ENCODE data around the gene RCN2. TPM values are rescaled to one million over a fixed set of nuclear protein-coding genes. Genes with fewer than 3 reads are reported as not detected.

Gene RCN2
- total and polyA plus RNA-seq, 2 of the 13 experiments (the other 11 are each of a cell fraction or from before 2014, with no cell fraction given), result 84.4 to 89.0 TPM

DNA sequence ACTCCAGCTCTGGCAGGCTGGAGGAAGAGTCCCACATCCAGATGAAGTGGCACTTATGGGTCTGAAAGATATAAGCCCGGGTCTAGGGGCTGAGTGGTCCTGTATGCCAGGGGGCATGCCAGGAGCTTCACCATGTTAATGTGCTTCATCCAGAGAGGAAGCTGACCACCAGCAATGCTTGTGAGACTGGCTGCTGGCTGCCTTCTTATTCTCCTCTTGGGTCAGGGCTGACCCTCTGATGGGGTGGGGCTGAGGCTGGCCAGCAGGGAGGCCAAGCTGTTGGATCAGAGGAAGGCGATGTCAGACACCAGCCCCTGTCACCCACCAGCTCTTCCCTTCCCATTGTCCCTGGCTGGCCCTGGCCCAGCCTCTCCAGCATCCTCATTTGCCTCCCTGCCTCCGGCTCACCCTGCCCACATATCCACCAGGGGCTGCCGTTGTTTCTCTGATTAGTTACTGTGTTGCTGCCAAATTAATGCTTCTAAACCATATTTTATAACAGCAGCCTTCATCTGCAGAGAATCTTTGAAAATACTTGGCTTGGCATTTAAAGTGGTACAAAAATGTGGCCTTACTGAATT is 43.0 kb downstream of the RCN2 start:
- no peaks in the 10 kb centered on the region for H3K4me1 ChIP-seq (ENCODE audit: insufficient read depth, low read length)
- POLR2A ChIA-PET, result no interaction called here
- ATAC-seq, result no peak
- DNase-seq (ENCODE audit: low spot score), result no peak
- in situ Hi-C loops (cut with HindIII; ENCODE audit: extremely low pct_ligation_motif_present, low pct_unique_long_range_greater_than_20kb), result no loop called here
- H3K9ac ChIP-seq (ENCODE audit: insufficient read depth, low read depth, low read length), result no peak overlapping the region
- no peaks in the 10 kb centered on the region for H4K20me1 ChIP-seq (ENCODE audit: insufficient read depth, low read length)
- BruUV-seq (replicated peaks), result no TSS peak
- CTCF ChIA-PET (ENCODE audit: low intra/inter-chr PET ratio, low total read pairs), result no interaction called here
- H2AFZ ChIP-seq (ENCODE audit: low read length), result no peak overlapping the region
- FAIRE-seq, result no peak
- 31% methylated on average over 3 of the region's 4 CpGs for WGBS (ENCODE audit: low lambda C conversion rate)
- H3K27ac ChIP-seq (ENCODE audit: extremely low read length, insufficient read depth, low read length), result no peak overlapping the region
- H3K27me3 ChIP-seq (ENCODE audit: control insufficient read depth in 1 of 2, insufficient read depth in 2 of 2, low read length in 2 of 2), result peaks cover 2 to 26% of the 10 kb centered on the region in 2 experiments; a peak in 4 of 5 replicates
- H3K79me2 ChIP-seq (ENCODE audit: insufficient read depth, low read length), result no peaks in the 10 kb centered on the region
- no peak overlapping the region for H3K4me3 ChIP-seq (replicated peaks in 1 of 3; ENCODE audit: insufficient read depth in 1 of 3, low read depth in 2 of 3, low read length in 3 of 3)
- TF ChIP-seq EZH2 (conservative IDR thresholded peaks at IDR 0.05; ENCODE audit: low read depth, low read length) (no peak), ZNF615 (CRISPR knock-in tag; IDR thresholded peaks at IDR 0.05; ENCODE audit: borderline replicate concordance) (no peak), MAFK (conservative IDR thresholded peaks at IDR 0.05 in 1 of 2, IDR thresholded peaks at IDR 0.05 in 1 of 2; ENCODE audit: low read length in 2 of 2) (no peak), ZNF121 (CRISPR knock-in tag; IDR thresholded peaks at IDR 0.05) (no peak), HCFC1 (IDR thresholded peaks at IDR 0.05; ENCODE audit: low read depth, low read length) (no peak), GLI4 (CRISPR knock-in tag; IDR thresholded peaks at IDR 0.05; ENCODE audit: borderline replicate concordance) (no peak), ZNF251 (CRISPR knock-in tag; IDR thresholded peaks at IDR 0.05) (no peak), MXI1 (IDR thresholded peaks at IDR 0.05; ENCODE audit: borderline replicate concordance, low read depth, low read length) (no peak), HOXA3 (CRISPR knock-in tag; IDR thresholded peaks at IDR 0.05) (no peak)
- TF ChIP-seq, protein P1, sequence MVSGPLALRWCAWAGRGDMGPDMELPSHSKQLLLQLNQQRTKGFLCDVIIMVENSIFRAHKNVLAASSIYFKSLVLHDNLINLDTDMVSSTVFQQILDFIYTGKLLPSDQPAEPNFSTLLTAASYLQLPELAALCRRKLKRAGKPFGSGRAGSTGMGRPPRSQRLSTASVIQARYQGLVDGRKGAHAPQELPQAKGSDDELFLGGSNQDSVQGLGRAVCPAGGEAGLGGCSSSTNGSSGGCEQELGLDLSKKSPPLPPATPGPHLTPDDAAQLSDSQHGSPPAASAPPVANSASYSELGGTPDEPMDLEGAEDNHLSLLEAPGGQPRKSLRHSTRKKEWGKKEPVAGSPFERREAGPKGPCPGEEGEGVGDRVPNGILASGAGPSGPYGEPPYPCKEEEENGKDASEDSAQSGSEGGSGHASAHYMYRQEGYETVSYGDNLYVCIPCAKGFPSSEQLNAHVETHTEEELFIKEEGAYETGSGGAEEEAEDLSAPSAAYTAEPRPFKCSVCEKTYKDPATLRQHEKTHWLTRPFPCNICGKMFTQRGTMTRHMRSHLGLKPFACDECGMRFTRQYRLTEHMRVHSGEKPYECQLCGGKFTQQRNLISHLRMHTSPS (CRISPR knock-in tag; IDR thresholded peaks at IDR 0.05; ENCODE audit: low read depth), result no peak
- H3K36me3 ChIP-seq (replicated peaks in 1 of 2; ENCODE audit: control insufficient read depth in 1 of 2, insufficient read depth in 2 of 2, low read length in 2 of 2), result no peaks in the 10 kb centered on the region
- no peak overlapping the region for H3K4me2 ChIP-seq (ENCODE audit: low read depth, low read length)
- no peaks in the 10 kb centered on the region for H3K9me3 ChIP-seq (ENCODE audit: low read length)
- intact Hi-C loops (cut with micrococcal nuclease; ENCODE audit: unreplicated experiment), result loop anchor here (5.0 kb wide), 1 partner anchor 368 kb away; no protein-coding TSS in a partner anchor
